ENCODE measurements around the gene EXOSC9.

- TF ChIP-seq HDAC2 (IDR thresholded peaks at IDR 0.05; ENCODE audit: borderline replicate concordance in 1 of 2, low read depth in 2 of 2, low read length in 2 of 2) (no peak), SP1 (IDR thresholded peaks at IDR 0.05; ENCODE audit: low read depth, low read length) (no peak), ATF3 (IDR thresholded peaks at IDR 0.05; ENCODE audit: insufficient read depth, low read depth, low read length) (no peak), POLR2A (IDR thresholded peaks at IDR 0.05; ENCODE audit: control extremely low read depth in 1 of 2, low read depth in 2 of 2, low read length in 2 of 2) (no peak), KDM5A (IDR thresholded peaks at IDR 0.05; ENCODE audit: low read length) (no peak), RFX5 (IDR thresholded peaks at IDR 0.05; ENCODE audit: borderline replicate concordance, low read depth, low read length) (no peak), TAF1 (IDR thresholded peaks at IDR 0.05; ENCODE audit: low read depth, low read length) (no peak), EP300 (IDR thresholded peaks at IDR 0.05; ENCODE audit: borderline replicate concordance in 1 of 2, low read depth in 2 of 2, low read length in 2 of 2) (no peak), PHF8 (conservative IDR thresholded peaks at IDR 0.05; ENCODE audit: low read depth, low read length) (no peak), CTCF (IDR thresholded peaks at IDR 0.05; ENCODE audit: control extremely low read depth in 1 of 3, insufficient read depth in 1 of 3, low read depth in 1 of 3, low read length in 3 of 3) (no peak), EZH2 (IDR thresholded peaks at IDR 0.05; ENCODE audit: low read depth, low read length, severe bottlenecking) (no peak)
Measured at GRCh38 chr4:121819216-121819965, 18.3 kb downstream of the EXOSC9 start.

All from H1 (cell line).